K562 (cell line): ENCODE results near the gene GNB2. TPM values are rescaled to one million over a fixed set of nuclear protein-coding genes. Genes with fewer than 3 reads are reported as not detected.

Experiments
- BHLHE40 ChIP-seq: IDR thresholded peaks from 2 replicates; pipeline ENCODE4 v1.6.1; 2011; ENCODE audit warnings: low read length, improper control_type of control experiment
- HDAC6 ChIP-seq: IDR thresholded peaks from 2 replicates; pipeline ENCODE4 v1.6.1; 2012; ENCODE audit warnings: low read depth, mild to moderate bottlenecking, control low read depth, inconsistent platforms, low read length, moderate library complexity
- PKNOX1 ChIP-seq: fragments of 450-650 bp; IDR thresholded peaks from 2 replicates; pipeline ENCODE4 v1.6.1; 2016
- STAT6 ChIP-seq: sonication (generic); formaldehyde crosslinking; IDR thresholded peaks from 2 replicates; pipeline ENCODE4 v1.8.1; 2023; ENCODE audit warnings: mild to moderate bottlenecking, missing genetic modification reagents
- U2AF2 ChIP-seq: fragments of 200-400 bp; formaldehyde crosslinking; optimal IDR thresholded peaks from 2 replicates; pipeline ENCODE3; 2017; ENCODE audit warnings: low read depth, mild to moderate bottlenecking, low read length
- ZBTB7A ChIP-seq: IDR thresholded peaks from 2 replicates; pipeline ENCODE4 v1.6.1; 2011; ENCODE audit warnings: low read depth, mild to moderate bottlenecking, low read length, moderate library complexity, borderline replicate concordance; ENCODE audit not compliant: control insufficient read depth
- ZFX ChIP-seq: sonication (generic); formaldehyde crosslinking; IDR thresholded peaks from 2 replicates; pipeline ENCODE4 v1.8.0; 2022; ENCODE audit warnings: mild to moderate bottlenecking, missing genetic modification reagents, moderate library complexity
- ZNF239 ChIP-seq: fragments of 250-450 bp; sonication (Bioruptor Pico); IDR thresholded peaks from 2 replicates; pipeline ENCODE4 v1.4.0; 2020; ENCODE audit warnings: mild to moderate bottlenecking
- polyA plus RNA-seq, 8 experiments: library from polyadenylated mRNA; depleted of rRNA in 4 of 8; stranded (reverse) in 5 of 8; unstranded in 3 of 8; fragments of >200 nt; fragmentation: Nextera tagmentation in 2 of 8; fragmentation: Illumina TruSeq in 1 of 8; extraction: Ambion mirVana in 2 of 8; extraction: Trizol in 1 of 8; gene quantifications; 2 replicates each; pipeline versions ENCODE4 v1.2.1 to v1.2.3, GENCODE V29; 2011 to 2014; ENCODE audit warnings: inconsistent platforms in 1 of 8, missing spikeins in 1 of 8
- total RNA-seq, 7 experiments: library from RNA; depleted of rRNA in 6 of 7; stranded (reverse); fragments of >200 nt in 6 of 7; fragmentation: Illumina TruSeq in 2 of 7; extraction: Trizol in 2 of 7; gene quantifications; 2 replicates each; pipeline versions ENCODE4 v1.2.1 to v1.2.3, GENCODE V29; 2011 to 2021; ENCODE audit warnings: low replicate concordance in 1 of 7
- TF ChIP-seq, protein P1 (sequence below): sonication (generic); formaldehyde crosslinking; IDR thresholded peaks from 2 replicates; pipeline ENCODE4 v1.8.0; 2023; ENCODE audit warnings: missing genetic modification reagents, mild to moderate bottlenecking, borderline replicate concordance
- TF ChIP-seq, protein P2 (sequence below), 2 experiments: IDR thresholded peaks; 2 replicates each; pipeline ENCODE4 v1.6.1; 2011; ENCODE audit warnings: borderline replicate concordance in 1 of 2, control low read depth in 1 of 2, low read depth in 1 of 2, low read length in 1 of 2, mild to moderate bottlenecking in 1 of 2, mixed read lengths in 1 of 2, moderate library complexity in 1 of 2; ENCODE audit not compliant: insufficient read depth in 1 of 2, insufficient read length in 1 of 2, poor library complexity in 1 of 2, severe bottlenecking in 1 of 2; ENCODE audit errors: extremely low read depth in 1 of 2
- TF ChIP-seq, protein P3 (sequence below): fragments of 250-450 bp; sonication (Bioruptor Pico); IDR thresholded peaks from 2 replicates; pipeline ENCODE4 v1.5.0; 2021

Gene GNB2
- total and polyA plus RNA-seq, 9 of the 15 experiments (the other 6 are each of a cell fraction or from before 2014, with no cell fraction given): 0.65 to 320 (median 104) TPM

DNA sequence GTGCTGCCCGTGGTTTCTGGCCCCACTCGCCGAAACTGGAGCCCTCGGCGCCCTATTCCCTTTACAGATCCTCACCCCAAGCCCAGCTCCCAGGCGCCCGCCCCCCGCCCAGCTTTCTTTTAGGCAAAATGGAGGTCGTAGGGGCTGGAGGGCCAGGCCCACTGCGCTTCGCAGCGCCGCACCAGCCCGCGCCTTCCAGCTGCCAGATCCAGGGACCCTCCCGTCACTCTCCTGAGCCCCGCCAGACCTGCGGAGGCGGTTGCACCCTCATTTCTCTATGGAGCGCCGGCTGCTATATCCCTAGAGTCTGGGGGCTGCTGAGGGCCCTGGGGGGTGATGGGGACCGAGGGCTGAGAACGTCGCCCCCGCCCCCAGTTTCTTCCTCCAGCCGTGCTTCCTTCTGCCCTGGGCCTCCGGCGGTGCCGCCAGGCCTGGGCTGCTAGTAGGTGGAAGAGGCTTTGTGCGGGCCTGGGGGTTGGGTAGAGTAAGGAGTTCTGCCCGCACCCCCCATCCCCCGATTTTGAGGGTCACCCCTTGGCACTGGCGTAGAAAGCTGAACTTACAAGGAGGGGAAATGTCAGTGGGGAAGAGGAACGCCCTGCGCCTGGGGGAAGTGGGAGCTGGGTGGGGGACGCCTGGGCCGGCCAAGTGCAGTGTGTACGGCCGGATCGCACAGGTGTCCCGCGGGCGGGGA is 1.0 kb downstream of the GNB2 start (continued):
- TF ChIP-seq, protein P1, sequence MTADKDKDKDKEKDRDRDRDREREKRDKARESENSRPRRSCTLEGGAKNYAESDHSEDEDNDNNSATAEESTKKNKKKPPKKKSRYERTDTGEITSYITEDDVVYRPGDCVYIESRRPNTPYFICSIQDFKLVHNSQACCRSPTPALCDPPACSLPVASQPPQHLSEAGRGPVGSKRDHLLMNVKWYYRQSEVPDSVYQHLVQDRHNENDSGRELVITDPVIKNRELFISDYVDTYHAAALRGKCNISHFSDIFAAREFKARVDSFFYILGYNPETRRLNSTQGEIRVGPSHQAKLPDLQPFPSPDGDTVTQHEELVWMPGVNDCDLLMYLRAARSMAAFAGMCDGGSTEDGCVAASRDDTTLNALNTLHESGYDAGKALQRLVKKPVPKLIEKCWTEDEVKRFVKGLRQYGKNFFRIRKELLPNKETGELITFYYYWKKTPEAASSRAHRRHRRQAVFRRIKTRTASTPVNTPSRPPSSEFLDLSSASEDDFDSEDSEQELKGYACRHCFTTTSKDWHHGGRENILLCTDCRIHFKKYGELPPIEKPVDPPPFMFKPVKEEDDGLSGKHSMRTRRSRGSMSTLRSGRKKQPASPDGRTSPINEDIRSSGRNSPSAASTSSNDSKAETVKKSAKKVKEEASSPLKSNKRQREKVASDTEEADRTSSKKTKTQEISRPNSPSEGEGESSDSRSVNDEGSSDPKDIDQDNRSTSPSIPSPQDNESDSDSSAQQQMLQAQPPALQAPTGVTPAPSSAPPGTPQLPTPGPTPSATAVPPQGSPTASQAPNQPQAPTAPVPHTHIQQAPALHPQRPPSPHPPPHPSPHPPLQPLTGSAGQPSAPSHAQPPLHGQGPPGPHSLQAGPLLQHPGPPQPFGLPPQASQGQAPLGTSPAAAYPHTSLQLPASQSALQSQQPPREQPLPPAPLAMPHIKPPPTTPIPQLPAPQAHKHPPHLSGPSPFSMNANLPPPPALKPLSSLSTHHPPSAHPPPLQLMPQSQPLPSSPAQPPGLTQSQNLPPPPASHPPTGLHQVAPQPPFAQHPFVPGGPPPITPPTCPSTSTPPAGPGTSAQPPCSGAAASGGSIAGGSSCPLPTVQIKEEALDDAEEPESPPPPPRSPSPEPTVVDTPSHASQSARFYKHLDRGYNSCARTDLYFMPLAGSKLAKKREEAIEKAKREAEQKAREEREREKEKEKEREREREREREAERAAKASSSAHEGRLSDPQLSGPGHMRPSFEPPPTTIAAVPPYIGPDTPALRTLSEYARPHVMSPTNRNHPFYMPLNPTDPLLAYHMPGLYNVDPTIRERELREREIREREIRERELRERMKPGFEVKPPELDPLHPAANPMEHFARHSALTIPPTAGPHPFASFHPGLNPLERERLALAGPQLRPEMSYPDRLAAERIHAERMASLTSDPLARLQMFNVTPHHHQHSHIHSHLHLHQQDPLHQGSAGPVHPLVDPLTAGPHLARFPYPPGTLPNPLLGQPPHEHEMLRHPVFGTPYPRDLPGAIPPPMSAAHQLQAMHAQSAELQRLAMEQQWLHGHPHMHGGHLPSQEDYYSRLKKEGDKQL (CRISPR knock-in tag): no peak
- TF ChIP-seq ZNF239 (no peak), PKNOX1 (peak; percentile 22; the same call in 1 of the 2 replicates), HDAC6 (no peak), STAT6 (CRISPR knock-in tag) (no peak), ZFX (peak; percentile 58), BHLHE40 (no peak), U2AF2 (no peak), ZBTB7A (peak; percentile 42; the same call in 1 of the 2 replicates)
- TF ChIP-seq, protein P2, sequence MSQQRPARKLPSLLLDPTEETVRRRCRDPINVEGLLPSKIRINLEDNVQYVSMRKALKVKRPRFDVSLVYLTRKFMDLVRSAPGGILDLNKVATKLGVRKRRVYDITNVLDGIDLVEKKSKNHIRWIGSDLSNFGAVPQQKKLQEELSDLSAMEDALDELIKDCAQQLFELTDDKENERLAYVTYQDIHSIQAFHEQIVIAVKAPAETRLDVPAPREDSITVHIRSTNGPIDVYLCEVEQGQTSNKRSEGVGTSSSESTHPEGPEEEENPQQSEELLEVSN (IDR thresholded peaks at IDR 0.05; ENCODE audit: borderline replicate concordance in 1 of 2, extremely low read depth in 1 of 2, insufficient read depth in 1 of 2, insufficient read length in 1 of 2, low read depth in 1 of 2, low read length in 1 of 2, poor library complexity in 1 of 2, severe bottlenecking in 1 of 2): peak in 1 of 2 experiments; percentile 18
- TF ChIP-seq, protein P3, sequence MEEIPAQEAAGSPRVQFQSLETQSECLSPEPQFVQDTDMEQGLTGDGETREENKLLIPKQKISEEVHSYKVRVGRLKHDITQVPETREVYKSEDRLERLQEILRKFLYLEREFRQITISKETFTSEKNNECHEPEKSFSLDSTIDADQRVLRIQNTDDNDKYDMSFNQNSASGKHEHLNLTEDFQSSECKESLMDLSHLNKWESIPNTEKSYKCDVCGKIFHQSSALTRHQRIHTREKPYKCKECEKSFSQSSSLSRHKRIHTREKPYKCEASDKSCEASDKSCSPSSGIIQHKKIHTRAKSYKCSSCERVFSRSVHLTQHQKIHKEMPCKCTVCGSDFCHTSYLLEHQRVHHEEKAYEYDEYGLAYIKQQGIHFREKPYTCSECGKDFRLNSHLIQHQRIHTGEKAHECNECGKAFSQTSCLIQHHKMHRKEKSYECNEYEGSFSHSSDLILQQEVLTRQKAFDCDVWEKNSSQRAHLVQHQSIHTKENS: no peak
